D341Med (cell line): ENCODE measurements around the gene ATG5.
"Not testable (repeated sequence)": the region's sequence is repeated elsewhere in the genome, so short reads cannot be mapped to it uniquely, and the experiment has no call there.

Experiments used
- DNase-seq: peaks from one replicate; pipeline ENCODE4 v3.0.0; 2012; ENCODE audit warnings: low spot score

The ATG5 gene

DNA sequence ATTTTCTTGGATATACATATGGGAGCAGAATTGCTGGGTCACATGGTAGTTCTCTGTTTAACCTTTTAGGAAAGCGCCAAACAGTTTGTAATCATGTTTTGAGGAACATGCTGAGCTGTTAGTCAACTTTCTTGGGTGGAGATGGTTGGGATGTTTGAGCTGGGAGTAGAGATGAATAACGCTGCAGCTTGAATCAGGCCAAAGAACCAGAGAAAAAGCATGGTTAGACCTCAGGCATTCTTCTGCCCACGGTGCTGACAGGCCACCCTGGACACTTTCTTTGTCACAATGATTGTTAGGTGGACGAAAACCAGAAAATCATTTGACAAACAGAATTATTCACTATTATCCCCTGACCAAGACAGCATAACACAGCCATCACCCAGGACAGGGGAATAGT lies 172.6 kb downstream of the ATG5 start:
- no peak for DNase-seq

DNA sequence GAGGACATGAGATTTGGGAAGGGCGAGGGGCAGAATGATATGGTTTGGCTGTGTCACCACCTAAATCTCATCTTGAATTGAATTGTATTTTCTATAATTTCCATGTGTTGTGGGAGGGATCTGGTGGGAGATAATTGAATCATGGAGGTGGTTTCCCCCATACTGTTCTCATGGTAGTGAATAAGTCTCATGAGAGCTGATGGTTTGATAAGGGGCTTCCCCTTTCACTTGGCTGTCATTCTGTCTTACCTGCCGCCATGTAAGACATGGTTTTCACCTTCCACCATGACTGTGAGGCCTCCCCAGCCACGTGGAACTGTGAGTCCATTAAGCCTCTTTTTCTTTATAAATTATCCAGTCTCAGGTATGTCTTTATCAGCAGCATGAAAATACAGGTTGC lies 173.1 kb downstream of the ATG5 start:
- DNase-seq: not testable (repeated sequence)

- no peak for DNase-seq
Measured at GRCh38 chr6:106149472-106150069, 176.0 kb downstream of the ATG5 start.

GRCh38 chr6:106147476-106147875 lies 178.1 kb downstream of the ATG5 start:
- no peak for DNase-seq

DNA sequence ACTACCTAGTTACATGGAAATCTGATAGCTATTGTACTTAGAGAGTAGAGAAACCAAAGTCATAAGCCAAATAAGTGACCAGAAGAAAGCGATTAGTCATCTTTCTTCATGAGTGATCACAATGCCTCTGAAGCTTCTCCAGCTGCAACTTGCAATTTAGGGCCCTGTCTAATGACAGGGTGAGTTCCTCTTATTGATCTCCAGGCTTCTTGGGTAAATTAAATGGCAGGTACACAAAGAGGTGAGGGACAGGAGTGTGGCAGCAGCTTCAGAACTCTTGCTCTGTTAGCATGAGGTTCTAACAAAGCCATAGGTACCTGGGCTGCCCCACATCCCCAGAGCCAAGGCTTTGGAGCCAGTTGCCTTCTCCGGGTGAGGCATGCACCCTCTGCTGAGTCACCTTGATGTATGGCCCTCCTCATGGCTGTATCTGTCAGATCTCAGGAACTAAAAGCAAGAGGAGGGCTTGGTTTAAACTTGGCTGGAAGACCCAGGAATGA lies 178.7 kb downstream of the ATG5 start:
- no peak for DNase-seq

DNA sequence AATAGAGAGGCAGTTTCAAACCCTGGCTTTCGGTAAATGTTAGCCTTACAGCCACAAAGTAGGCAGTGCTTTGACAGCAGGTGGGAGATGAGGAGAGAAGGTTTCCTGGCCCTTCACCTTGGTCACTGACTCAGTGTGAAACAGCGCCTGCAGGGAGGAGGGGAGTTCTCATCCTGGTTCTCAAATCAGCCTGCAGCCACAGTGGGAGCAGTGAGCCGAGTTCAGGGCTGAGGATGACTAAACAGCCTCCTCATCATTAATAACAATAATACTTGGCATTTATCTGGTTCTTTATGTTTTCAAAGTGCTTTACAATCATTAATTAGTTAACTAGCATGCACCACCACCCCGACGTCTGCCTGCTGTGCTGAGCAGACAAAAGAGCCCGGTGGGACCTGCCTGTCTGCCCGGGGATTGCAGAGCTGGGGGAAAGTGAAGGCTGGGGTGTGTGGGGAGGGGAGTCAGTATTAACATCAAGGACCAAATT lies 179.8 kb downstream of the ATG5 start:
- DNase-seq: no peak

GRCh38 chr6:106145144-106145543 lies 180.4 kb downstream of the ATG5 start:
- DNase-seq: no peak

- no peak for DNase-seq
Measured at GRCh38 chr6:106143665-106144064, 181.9 kb downstream of the ATG5 start.

- no peak for DNase-seq
Measured at GRCh38 chr6:106142876-106143431, 182.6 kb downstream of the ATG5 start.

DNA sequence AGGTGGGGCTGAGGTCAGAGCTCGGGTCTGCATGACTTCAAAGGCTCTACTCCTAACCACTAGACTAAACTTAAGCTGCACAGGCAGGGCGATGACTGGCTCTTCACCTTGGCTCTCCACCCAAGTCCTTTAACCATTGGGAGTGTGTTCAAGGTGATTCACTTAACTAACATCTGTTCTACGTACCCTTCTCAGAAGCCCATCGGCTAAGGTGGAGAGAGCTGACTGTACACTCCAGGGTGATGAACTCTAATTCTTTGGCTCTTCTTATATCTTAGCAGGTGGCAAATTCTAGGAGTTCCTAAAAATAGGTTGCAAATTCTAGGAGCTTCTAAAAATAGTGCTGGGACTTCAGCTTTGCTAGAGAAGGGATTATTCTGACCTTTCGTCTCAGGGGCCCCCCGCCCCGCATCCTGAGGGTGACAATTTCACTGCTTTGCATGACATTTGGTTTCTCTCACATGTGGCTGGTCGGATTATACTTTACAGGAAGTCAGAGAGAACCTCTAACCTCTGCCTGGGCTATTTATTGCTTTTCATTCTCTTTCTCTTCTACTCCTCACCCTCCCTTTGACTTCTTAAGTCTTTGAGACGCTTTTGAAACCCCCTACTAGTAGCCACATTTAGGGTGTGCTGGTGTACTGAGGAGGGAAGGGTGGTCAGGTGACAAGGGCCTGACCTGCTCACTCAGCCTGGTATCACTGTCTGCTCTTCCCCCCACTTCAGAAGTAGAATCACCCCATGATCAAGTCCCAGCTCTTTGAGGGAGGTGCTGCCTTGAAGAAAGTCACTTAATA lies 183.9 kb downstream of the ATG5 start:
- no peak for DNase-seq

GRCh38 chr6:106138151-106138550 lies 187.4 kb downstream of the ATG5 start:
- DNase-seq: no peak

- no peak for DNase-seq
Measured at GRCh38 chr6:106136845-106137244, 188.7 kb downstream of the ATG5 start.

DNA sequence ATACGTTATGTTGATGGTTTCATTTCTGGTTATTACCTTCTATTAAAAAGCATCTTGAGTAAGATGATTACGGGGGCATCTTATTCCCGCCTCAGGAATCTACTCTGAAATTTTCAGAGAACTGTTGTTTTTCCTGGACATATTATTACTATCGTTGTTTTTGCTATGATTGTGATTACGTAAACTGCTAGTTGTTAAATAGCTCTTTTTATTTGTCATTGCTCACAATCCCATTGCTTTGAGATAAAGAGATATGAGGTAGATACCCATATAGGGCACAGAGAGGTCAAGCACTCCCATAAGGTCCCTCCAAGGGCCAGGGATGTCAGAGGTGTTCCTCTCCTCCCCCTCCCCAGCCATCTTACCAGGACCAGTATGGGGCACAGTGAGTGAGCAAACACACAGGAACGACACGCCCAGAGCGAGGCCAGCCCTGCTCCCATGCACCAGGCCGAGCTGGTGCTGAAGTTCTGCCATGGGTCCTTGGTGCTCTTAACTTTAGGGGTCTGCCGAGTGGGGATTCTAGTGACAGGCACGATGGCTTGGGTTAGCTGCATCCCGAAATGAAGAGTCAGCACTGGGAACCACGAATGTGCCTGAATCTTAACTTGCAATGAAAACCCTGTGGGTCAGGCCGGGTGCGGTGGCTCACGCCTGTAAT lies 189.5 kb downstream of the ATG5 start:
- no peak for DNase-seq

GRCh38 chr6:106134906-106135634 lies 190.5 kb downstream of the ATG5 start:
- DNase-seq: no peak
